Mucosa of descending colon (tissue), 3 donors: ENCODE results near the gene ZNF785. TPM values are rescaled to one million over a fixed set of nuclear protein-coding genes. Genes with fewer than 3 reads are reported as not detected.

ENCODE experiments used
- ATAC-seq: fragments of 200-7000 bp; cut with Tn5 transposase; one replicate; pipeline ENCODE4 v1.9.1; 2020; ENCODE audit warnings: mild to moderate bottlenecking, moderate library complexity
- DNase-seq, 3 donors: peaks; one replicate each; pipeline ENCODE4 v3.0.0-alpha.2; 2020
- H3K36me3 ChIP-seq: fragments of 200-600 bp; one replicate; pipeline ENCODE4 v1.8.0; 2021; ENCODE audit warnings: low read depth, mild to moderate bottlenecking
- H3K4me1 ChIP-seq: fragments of 200-600 bp; one replicate; pipeline ENCODE4 v1.8.0; 2021; ENCODE audit warnings: low read depth, mild to moderate bottlenecking
- H3K4me3 ChIP-seq: fragments of 200-600 bp; one replicate; pipeline ENCODE4 v1.8.0; 2021; ENCODE audit warnings: mild to moderate bottlenecking
- H3K9me3 ChIP-seq: fragments of 200-600 bp; one replicate; pipeline ENCODE4 v1.8.0; 2021; ENCODE audit warnings: mild to moderate bottlenecking
- CTCF ChIP-seq: fragments of 200-600 bp; IDR thresholded peaks from one replicate; pipeline ENCODE4 v1.8.0; 2022; ENCODE audit warnings: antibody characterized with exemption, mild to moderate bottlenecking
- intact Hi-C, 2 donors: fragments of 100-400 bp; cut with DNase I in 1 of 2; cut with micrococcal nuclease in 1 of 2; formaldehyde crosslinking; loops; one replicate each; pipeline versions ENCODE4 v1.11.0 to v1.11.1; 2022; cut with DNase I, micrococcal nuclease
- total RNA-seq, 3 donors: library from RNA; stranded (reverse); fragmentation: NEBNext Ultra II Directional in 2 of 3; extraction: Animal tissue kit (Norgen Biotek cat#: 25700) in 2 of 3; gene quantifications; one replicate each; pipeline versions ENCODE4 v1.2.1 to v1.2.4, GENCODE V29; 2021 to 2023
- donor health status: DM: no; HTN: no; CAD: no; lungs with moderate emphysema.
- donor health status: DM: no; HTN: no; CAD: no.
- donor health status: DM: no; HTN: yes; CAD: no.

ZNF785 gene
- total RNA-seq, 3 donors from 2014 or later, result 14.7 to 28.4 (median 24.8) TPM

GRCh38 chr16:30561089-30561816 is 24.2 kb downstream of the ZNF785 start:
- H3K9me3 ChIP-seq, result no peaks in the 10 kb centered on the region
- intact Hi-C loops, result no loop called here
- DNase-seq (peak; percentile 47 to 69 (median 69)), ATAC-seq (peak; percentile 3)
- H3K36me3 ChIP-seq, result no peaks in the 10 kb centered on the region
- no peak overlapping the region for H3K4me3 ChIP-seq
- H3K4me1 ChIP-seq, result peaks cover 16% of the 10 kb centered on the region
- TF ChIP-seq CTCF, result no peak

DNA sequence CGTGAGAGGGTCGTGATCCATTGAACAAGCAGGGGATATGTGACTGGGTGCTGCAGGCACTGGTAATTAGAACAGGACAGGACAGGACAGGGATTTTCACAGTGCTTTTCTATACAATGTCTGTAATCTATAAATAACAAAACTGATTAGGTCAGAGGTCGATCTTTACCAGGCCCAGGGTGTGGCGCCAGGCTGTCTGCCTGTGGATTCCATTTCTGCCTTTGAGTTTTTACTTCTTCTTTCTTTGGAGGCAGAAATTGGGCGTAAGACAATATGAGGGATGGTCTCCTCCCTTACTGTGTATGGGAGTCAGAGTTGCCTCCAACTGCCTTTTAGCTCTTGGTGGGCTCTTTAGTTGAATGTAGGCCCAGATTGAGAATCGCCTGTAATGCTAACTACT is 25.8 kb downstream of the ZNF785 start:
- Histone ChIP-seq H3K36me3 (peaks cover 4% of the 10 kb centered on the region), H3K9me3 (no peaks in the 10 kb centered on the region), H3K4me3 (no peak overlapping the region), H3K4me1 (peaks cover 22% of the 10 kb centered on the region)
- ATAC-seq (no peak), DNase-seq (no peak)
- TF ChIP-seq CTCF, result no peak
- intact Hi-C loops, result no loop called here

- no peak for TF ChIP-seq CTCF
- no peaks in the 10 kb centered on the region for H3K9me3 ChIP-seq
- no peak for ATAC-seq
- H3K36me3 ChIP-seq, result peaks cover 4% of the 10 kb centered on the region
- peaks cover 24% of the 10 kb centered on the region for H3K4me1 ChIP-seq
- intact Hi-C loops, result no loop called here
- H3K4me3 ChIP-seq, result no peak overlapping the region
- no peak for DNase-seq
Observed at GRCh38 chr16:30558789-30559377, 26.6 kb downstream of the ZNF785 start.

GRCh38 chr16:30557957-30558788 is 27.3 kb downstream of the ZNF785 start, which contains the start of gene ZNF764:
Gene ZNF764 (minus strand): TSS chr16:30558374. CDS start chr16:30558182, 192 bp downstream.
- ATAC-seq, result peak; percentile 93

GRCh38 chr16:30557707-30557956 is 27.9 kb downstream of the ZNF785 start:
- no peak for TF ChIP-seq CTCF
- Histone ChIP-seq H3K36me3 (peaks cover 4% of the 10 kb centered on the region), H3K4me3 (peak overlapping the region; percentile 74), H3K9me3 (no peaks in the 10 kb centered on the region), H3K4me1 (peaks cover 35% of the 10 kb centered on the region)
- intact Hi-C loops, result no loop called here
- ATAC-seq (no peak), DNase-seq (peak in 1 of 3 donors; percentile 42)

More at GRCh38 chr16:30557957-30558788, 27.3 kb downstream of the ZNF785 start, which contains the start of gene ZNF764:
- Histone ChIP-seq H3K9me3 (no peaks in the 10 kb centered on the region), H3K4me1 (peaks cover 31% of the 10 kb centered on the region), H3K4me3 (peak within 1 kb of the TSS; percentile 74), H3K36me3 (peaks cover 4% of the 10 kb centered on the region)
- TF ChIP-seq CTCF, result no peak
- intact Hi-C loops, result no loop called here
- DNase-seq, result peak; percentile 97 to 99 (median 98)
